ENCODE measurements around the gene AKAP13.

- TF ChIP-seq SP1 (IDR thresholded peaks at IDR 0.05) (no peak), FOXA1 (IDR thresholded peaks at IDR 0.05) (no peak), FOXK2 (IDR thresholded peaks at IDR 0.05) (no peak), ARNT (IDR thresholded peaks at IDR 0.05) (no peak), ELF4 (IDR thresholded peaks at IDR 0.05) (no peak), CTBP1 (IDR thresholded peaks at IDR 0.05; ENCODE audit: borderline replicate concordance) (no peak), SUZ12 (IDR thresholded peaks at IDR 0.05) (no peak), NFRKB (IDR thresholded peaks at IDR 0.05) (no peak), FOXM1 (IDR thresholded peaks at IDR 0.05; ENCODE audit: borderline replicate concordance) (no peak), L3MBTL2 (conservative IDR thresholded peaks at IDR 0.05) (no peak)
These were observed 115.7 kb downstream of the AKAP13 start for GRCh38 chr15:85496151-85496550.

Measured in HEK293T (cell line).